HG02943 (cell line): ENCODE measurements around the gene WTIP.
"Not testable (repeated sequence)": the region's sequence is repeated elsewhere in the genome, so short reads cannot be mapped to it uniquely, and the experiment has no call there.

Source experiments
- ATAC-seq: cut with Tn5 transposase; IDR thresholded peaks from one replicate; pipeline ENCODE4 v1.9.1; 2021; ENCODE audit warnings: mild to moderate bottlenecking, low read depth, moderate library complexity; ENCODE audit not compliant: unreplicated experiment

The WTIP gene

DNA sequence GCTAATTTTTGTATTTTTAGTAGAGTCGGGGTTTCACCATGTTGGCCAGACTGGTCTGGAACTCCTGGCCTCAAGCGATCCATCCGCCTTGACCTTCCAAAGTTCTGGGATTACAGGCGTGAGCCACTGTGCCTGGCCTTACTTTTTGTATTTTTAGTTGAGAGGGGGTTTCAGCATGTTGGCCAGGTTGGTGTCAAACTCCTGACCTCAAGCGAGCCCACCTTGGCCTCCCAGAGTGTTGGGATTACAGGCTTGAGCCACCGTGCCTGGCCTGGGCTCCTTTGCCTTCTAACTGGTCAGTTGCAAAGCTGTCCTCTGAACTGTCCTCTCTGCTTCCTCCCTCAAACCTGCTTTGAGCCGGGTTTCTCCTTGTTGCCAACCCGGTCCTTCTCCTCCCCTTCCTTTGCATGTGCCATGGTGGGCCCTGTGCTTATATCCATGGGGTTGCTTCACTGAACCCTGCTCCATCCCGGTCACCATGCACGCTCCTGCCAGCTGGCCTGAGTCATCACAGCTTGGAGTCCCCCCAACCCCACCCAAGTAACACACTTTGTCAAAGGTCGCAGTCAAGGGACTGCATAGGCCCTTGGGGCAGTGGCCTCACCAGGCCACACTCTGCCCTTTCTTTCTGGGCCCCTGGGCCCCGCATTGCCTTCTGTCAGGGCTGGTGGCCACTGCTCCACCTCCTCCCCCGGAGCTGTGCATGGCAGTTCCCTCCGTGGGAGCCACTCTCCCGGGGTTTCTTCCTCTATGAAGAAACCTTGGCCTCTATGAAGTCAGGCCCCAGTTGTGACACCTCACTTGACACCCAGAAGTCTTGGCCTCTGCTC is 21.2 kb downstream of the WTIP start:
- ATAC-seq: no peak

DNA sequence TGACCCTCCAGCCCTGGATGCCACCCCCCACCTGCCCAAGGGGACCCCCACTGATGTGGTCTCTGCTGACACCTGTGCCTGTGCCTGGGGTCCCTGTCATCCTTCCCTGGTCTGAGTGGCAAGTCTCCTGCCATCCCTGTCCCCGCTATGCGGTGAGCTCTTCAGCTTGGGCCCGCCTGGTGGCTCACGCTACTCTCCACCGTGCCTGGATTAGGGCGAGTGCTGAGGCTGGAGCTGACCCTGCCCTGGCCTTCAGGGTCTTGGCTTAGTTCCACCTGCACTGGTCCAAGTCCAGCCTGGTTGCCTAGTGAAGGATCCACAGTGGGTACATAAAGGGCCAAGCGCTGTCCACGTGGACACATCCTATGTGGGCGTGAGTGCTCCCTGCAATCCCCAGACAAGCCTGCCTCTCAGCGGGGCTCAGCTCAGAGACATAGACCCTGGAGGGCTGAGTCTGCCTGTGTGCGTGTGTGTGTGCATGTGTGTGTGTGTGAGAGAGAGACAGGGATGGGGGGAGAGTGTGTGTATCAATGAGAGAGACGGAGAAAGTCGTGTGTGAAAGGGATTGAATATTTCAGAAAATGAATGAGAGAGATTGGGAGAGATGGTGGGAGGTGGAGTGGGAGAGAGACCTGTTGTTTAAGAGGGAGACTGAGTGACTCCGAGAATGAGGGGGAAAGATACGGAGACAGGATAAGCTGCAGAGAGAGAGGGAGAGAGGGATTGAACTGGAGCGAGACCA is 22.1 kb downstream of the WTIP start:
- ATAC-seq: no peak

DNA sequence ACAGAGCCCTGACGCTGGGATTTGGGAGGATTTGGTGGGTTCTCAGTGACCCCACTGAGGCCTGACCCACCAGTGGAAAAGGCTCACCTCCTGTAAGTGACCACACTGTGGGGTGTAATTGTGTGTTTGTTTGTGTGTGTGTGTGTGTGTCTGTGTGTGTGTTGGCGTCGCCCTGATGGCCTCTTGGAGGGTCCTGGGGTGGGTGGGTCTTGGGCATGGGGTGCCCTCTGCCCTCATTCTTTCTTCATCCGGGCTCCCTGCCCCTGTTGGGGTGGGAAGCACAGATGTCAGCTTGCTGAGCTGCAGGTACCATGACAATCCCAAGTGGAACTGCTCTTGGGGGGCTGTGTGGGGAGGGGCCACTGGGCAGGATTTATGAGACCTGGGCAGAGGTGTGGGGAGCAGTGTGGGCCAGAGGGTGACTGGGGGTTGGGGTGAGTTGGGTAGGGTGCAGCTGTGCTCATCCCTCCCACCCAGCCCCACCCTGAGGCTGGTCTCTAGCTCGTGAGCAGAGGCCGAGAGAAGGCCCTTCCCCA is 22.8 kb downstream of the WTIP start:
- no peak for ATAC-seq

DNA sequence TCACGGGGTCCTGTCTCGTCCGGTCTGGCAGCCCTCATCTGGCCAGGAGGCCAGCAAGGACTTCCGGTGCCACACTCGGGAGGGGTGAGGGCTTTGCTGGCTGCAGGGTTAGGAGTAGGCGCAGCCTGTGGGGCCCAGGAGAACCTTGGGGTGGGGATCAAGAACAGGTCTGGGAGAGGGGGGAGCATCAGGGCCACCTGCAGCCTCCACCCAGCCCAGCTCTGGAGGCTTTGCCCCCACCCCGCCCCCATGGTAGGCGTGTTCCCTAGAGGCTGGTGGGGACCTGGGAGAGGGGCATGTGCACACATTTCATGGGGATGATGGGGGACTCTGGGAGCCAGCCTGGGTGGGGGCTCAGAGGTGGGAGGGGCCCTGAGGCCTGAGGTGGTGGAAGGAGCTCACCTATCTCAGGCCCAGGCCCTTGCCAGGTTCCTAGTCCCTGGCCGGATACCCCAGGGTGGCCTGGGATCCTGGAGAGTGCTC is 23.3 kb downstream of the WTIP start:
- ATAC-seq: no peak

DNA sequence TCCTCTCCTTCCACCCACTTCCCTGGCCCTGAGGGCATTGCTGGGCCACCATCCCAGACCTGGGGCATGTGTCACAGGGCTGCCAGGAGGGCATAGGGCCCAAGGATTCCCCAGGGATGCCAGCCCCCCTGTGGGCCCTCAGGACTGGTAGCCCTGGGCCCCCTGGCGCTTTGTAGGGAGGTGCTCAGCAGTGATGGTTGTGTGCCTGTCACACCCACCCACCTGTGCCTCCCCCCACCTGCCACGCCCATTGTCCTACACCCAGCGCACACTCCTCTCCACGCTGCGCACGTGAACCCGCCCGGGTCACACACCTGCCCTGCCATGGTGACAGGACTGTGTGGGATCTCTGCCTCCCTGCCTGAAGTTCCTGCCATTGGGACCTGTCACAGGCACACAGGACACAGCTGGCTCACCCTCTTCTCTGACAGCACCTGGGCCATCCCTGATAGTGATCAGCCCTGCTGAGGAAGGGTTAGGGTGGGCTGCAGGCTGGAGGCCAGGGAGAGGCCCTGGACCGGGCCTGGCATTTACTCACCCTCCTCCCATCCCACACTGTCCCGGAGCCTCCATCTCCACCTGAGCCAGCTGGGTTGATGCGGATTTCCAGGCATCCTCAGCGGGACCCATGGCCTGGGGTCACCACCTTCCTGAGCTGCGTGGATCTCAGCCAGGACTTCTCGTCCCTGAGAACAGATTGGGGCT is 23.9 kb downstream of the WTIP start:
- ATAC-seq: no peak

DNA sequence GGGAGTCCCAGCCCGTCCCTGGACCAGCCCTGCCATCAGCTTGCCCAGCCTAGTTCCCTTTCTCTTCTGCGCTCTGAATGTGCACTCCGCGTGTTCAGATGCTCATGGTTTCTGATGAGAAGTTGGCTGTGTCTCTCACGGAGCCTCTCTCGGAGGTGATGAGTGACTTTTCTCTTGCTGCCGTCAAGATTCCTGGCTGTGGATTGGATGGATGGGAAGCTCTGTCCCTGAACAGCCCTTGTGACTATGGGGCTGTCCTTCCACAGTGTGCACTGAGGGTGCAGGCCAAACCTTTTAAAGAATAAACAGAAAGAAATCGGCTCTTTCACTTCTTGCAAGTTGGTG is 24.4 kb downstream of the WTIP start:
- ATAC-seq: no peak

DNA sequence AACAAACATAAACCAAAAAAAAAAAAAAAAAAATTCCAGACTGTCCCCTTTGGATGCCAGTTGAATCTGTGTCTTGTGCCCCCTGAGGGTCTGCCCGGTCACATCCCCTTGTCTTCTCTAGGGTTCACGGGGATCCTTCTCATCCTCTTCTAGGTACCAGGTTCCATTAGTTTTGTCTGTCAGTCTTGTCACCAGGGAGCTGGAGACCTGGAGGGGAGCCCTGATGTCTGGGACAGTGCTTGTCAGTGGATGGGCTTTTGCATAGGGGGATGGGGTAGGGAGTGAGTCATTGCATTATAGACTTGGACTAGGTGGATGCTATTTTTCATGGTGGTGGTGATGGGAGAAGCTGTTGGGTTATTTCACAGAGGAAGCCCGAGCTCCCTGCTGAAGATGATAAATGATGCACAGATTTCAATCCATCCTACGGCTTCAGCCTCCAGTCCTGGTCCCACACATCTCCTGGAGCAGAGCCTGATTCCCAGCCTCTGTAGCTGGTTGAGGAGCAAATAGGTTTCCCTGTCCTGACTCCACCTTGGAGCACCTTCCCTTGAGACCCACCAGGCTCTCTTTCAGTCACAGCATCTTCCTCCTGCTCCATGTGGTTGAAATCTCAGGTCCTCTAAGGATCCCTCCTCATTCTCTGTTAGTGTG is 26.0 kb downstream of the WTIP start:
- no peak for ATAC-seq

DNA sequence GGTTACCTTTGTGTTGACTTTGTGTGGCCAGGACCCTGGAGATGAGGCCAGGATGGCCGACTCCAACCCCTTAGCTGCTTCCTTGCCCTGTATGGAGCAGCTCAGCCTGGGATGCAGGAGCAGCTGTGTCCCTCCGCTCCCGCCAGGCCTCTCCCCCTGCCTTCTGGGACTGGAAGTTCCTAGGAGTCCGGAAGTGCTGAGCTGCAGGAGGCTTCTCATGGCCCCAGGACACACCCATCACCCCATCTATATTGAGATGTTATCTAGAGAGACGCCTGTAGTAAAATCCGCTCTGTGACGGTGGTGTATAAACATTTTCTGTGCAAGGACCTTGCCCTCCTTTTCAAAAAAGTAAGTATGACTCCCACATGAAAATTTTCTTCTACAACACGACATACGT is 27.0 kb downstream of the WTIP start:
- no peak for ATAC-seq

DNA sequence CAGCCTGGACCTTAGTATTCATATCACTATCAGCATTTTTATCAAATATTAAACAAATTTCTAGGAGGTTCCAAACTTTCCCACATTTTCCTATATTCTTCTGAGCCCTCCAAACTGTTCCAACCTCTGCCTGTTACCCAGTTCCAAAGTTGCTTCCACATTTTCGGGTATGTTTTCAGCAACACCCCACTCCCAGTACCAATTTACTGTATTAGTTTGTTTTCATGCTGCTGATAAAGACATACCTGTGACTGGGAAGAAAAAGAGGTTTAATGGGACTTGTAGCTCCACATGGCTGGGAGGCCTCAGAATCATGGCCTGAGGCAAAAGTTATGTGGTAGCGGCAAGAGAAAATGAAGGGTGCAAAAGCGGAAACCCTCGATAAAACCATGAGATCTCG is 29.3 kb downstream of the WTIP start:
- ATAC-seq: not testable (repeated sequence)

DNA sequence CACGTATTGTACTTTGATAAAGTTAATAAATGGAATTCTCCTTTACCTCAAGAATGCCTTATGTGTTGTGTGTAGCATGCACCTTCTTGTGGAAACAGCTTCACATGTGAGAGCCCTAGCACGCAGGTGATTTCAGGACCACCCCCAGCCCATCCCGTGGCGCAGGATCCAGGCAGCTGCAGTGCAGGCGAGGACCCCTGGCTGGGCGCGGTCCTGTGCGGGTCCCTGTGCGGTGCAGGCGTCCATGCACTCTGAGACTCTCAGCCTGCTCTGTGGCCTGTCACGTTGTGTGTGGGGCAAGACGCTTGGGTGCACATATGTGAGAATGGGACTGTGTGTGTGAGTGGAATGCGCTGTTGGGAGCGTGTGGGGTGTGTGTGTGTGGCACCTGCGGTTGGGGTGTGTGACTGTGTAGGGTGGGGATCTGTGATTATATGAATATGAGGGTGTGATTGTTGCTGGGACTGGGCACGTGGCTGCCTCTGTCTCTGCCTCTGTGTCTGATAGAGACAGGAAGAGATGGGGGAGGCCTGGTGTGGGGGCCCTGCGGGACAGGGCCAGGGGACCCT is 30.8 kb downstream of the WTIP start:
- ATAC-seq: no peak

DNA sequence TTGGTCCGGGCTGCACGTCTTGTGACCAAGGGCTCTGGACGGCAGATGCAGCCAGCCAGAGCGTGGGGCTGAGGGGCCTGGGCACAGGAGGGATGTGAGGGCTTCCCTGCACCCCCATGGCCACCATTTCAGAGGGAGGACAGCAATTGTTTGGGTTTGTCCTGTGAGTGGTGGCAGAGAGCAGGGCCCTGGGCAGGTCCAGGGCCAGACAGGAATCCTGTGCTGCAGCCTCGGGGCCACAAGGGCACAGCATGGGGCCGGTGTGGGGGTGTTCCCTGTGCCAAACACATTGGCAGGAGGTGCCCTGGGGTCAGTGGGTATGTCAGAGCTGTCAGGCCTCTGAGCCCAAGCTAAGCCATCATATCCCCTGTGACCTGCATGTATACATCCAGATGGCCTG is 32.2 kb downstream of the WTIP start:
- no peak for ATAC-seq

DNA sequence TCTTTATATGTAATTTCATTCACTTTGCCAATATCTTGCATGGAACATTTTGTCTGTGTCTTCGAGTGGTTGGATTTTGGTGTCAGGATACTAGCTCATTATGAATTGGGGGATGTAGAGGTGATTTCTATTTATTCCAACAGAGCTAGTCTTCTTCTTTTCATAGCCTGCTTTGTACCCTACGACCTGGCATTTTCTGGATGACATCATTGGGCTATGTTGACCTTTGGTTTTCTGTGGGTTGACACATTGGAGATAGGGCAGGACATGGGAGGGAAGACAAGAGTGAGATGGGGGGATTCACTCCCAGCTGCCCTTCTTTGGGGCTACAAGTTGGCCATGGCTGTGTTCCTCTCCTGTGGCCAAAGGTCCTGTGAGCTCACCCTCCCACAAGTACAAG is 38.0 kb downstream of the WTIP start:
- ATAC-seq: no peak

DNA sequence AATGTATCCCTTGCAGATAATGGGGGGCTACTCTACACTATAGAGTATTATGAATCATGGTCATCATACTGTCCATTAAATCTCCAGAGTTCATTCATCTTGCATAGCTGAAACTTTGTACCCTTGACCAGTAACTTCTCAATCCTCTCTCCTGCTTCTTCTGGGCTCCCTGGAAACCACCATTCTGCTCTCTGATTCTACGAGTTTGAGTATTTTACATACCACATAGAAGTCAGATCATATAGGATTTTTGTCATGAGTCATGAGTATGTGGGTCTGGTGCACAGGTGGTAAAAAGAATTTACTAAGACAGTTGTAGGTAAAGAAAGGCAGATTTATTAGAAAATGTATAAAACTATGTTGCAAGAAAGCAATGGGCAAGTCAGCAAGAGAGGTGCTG is 41.9 kb downstream of the WTIP start:
- no peak for ATAC-seq

DNA sequence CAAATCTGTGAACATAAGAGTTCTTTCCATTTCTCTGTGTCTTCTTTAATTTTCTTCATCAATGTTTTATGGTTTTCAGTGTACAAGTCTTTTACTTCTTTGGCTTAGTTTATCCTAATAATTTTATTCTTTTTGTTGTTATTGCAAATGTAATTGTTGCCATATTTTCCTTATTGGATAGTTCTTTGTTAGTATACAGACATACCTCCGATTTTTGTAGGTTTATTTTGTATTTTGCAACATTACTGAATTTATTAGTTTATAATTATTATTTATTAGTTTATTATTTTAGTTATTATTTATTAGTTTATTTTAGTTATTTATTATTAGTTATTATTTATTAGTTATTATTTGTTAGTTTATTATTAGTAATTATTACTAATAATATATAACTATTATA is 43.4 kb downstream of the WTIP start:
- no peak for ATAC-seq

DNA sequence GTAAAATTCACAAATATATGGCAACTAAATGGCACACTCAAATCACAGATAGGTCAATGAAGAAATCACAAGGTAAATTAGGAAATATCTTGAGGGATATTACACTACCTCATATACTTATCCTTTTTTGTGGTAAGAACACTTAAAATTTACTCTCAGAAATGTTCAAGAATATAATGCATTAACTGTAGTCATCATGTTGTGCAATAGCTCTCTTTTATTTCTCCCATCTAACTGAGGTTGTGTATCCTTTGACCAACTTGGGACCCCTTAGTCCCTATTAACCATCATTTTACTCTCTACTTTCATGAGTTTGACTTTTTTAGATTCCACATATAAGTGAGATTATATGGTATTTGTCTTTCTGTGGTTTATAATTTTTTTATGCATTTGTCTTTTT is 52.6 kb downstream of the WTIP start:
- ATAC-seq: no peak

DNA sequence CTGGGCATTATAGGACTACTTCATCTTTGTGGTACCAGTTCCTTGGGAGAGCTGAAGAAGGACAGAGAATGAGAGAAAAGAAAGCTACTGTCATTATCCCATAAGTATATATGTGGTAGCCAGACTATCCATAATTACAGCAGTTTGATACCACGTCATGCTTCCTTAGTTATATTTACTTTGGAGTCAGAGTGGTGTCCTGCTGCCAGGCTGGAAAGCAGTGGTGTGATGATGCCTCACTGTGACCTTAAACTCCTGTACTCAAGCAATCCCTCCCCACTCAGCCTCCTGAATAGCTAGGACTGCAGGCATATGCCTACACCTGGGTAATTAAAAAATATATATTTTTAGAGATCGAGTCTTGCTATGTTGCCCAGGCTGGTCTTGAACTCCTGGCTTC is 57.8 kb downstream of the WTIP start:
- ATAC-seq: no peak

DNA sequence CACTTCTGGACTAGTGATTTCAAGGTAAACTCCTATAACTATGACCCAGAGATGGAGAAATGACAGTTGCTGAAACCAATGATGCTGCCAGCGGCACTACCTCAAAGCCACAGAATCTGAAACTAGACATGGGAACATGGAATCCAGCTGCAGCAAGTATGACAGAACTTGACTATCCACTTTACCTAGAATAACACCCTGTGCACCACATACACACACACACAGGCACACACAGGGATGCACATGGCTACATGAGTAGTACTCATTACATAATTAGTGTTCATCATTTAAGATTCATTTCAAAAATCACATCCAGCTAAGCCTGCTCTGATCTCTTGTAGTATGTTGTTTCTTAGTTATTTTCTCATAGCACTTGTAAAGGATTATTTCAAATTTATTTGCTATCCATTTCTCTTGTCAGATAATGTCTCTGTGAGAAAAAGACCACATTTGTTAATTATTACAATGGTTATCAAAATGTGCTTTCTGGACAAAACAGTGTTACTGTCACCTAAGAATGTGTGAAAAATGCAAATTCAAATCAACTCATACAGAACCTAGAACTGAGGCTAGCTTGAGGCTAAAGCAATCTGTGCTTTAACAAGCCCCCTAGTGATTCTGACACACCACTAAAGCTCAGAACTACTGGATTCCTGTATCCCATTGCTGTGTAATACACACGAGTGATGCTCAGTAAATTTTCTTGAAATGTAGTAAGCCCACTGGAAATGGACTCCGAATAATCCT is 59.4 kb downstream of the WTIP start:
- ATAC-seq: no peak

DNA sequence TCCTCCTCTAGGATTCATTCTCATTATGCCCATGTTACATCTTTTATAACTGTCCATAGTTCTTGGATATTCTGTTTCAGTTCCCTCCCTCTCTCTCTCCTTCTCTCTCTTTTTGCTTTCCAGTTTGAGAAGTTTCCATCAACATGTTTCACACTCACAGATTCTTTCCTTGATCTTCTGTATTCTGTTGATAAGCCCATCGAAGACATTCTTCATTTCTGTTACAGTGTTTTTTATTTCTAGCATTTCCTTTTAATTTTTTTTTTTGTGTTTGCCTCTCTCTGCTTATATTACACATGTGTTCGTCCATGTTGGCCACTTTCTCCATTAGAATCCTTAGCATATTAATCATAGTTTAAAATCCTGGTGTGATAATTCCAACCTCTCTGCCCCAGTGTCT is 68.3 kb downstream of the WTIP start:
- ATAC-seq: no peak

DNA sequence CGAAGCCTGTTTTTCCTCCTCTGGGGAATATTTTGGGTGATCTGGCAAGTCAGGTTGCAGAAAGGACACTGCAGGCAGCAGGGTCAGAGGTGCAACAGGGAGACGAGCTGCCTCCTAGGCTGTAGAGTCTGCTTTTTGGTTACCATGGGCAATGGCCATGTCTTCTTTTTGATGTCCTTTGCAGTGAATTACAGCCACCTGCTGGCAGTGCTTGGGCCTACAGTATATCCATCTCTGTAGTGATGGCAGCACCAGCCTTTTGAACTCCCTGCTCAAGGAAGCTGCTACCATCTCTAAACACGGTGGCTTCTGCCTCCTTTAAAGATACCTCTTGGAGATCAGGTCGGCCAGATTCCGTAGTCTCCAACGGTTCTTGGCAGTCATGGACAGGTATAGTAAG is 73.9 kb downstream of the WTIP start:
- no peak for ATAC-seq

DNA sequence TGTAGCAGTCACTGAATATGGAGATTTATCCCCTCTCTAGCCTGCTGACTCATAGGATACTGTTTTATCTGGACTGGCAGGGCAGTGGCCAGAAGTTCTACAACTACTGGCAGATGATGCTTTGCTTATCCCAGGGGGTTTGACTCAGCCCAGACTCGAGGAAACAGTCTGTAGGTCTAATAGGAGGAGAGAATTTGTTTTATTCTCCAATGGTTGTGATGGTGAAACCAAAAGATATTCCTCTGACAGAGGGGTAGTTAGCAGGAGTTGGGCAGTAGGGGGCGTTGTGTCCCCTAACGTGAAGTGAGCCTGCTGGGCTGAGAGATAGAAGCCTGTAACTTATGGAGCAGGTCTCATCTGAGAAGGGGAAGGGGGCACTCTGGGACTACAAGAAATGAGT is 74.9 kb downstream of the WTIP start:
- ATAC-seq: no peak
